ENCODE measurements around the gene CCDC167.

DNA sequence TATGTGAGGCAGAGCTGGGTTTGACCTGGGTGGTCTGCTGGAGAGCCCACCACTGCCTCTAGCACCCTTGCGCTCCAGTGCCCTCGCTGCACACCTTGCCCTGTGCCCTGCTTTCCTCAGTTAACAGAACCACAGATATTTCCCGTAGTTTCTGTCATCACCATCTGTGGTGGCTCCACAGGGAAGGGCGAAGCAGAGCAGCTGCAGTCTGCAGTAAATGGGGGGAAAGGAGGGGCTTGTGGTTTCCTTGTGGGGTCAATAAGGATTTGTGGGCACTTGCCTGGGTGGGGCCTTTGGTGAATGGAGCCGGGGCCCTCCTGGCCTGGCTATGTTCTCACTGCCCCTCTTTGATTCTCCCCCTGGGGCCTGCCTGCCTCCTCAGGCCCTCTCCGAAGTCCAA lies 21.2 kb upstream of the CCDC167 start:
- TF ChIP-seq CTCF (IDR thresholded peaks at IDR 0.05 in 4 of 5, conservative IDR thresholded peaks at IDR 0.05 in 1 of 5), result no peak
- TF ChIP-seq POLR2A (IDR thresholded peaks at IDR 0.05), result no peak
